GM23248 (cell line): Measurements from ENCODE around the gene SLC15A1. TPM values are rescaled to one million over a fixed set of nuclear protein-coding genes. Genes with fewer than 3 reads are reported as not detected.

Experiments
- DNase-seq: peaks from one replicate; pipeline ENCODE4 v3.0.0-alpha.2; 2015
- H2AFZ ChIP-seq: fragments of 200-600 bp; sonication (generic); 2 replicates; pipeline ENCODE4 v1.6.1; 2016; ENCODE audit warnings: antibody characterized with exemption
- H3F3A ChIP-seq: fragments of 200-600 bp; sonication (generic); 2 replicates; pipeline ENCODE4 v1.6.1; 2016; ENCODE audit warnings: mild to moderate bottlenecking, antibody characterized with exemption, mixed run types; ENCODE audit not compliant: insufficient read depth
- H3K27ac ChIP-seq: fragments of 200-600 bp; sonication (generic); 2 replicates; pipeline ENCODE4 v1.5.1; 2016; ENCODE audit warnings: mild to moderate bottlenecking
- H3K27me3 ChIP-seq: fragments of 200-600 bp; sonication (generic); replicated peaks from 2 replicates; pipeline ENCODE4 v1.6.1; 2016; ENCODE audit warnings: mild to moderate bottlenecking; ENCODE audit not compliant: insufficient read depth
- H3K36me3 ChIP-seq: fragments of 200-600 bp; sonication (generic); 2 replicates; pipeline ENCODE4 v1.6.1; 2016; ENCODE audit warnings: low read depth, mild to moderate bottlenecking
- H3K4me1 ChIP-seq: fragments of 200-600 bp; sonication (generic); 2 replicates; pipeline ENCODE4 v1.6.1; 2016; ENCODE audit warnings: mild to moderate bottlenecking; ENCODE audit not compliant: insufficient read depth
- H3K4me2 ChIP-seq: fragments of 200-600 bp; sonication (generic); one replicate; pipeline ENCODE4 v1.6.1; 2016; ENCODE audit warnings: mild to moderate bottlenecking; ENCODE audit not compliant: unreplicated experiment
- H3K4me3 ChIP-seq: fragments of 200-600 bp; sonication (generic); 2 replicates; pipeline ENCODE4 v1.5.1; 2016; ENCODE audit warnings: mild to moderate bottlenecking
- H3K79me2 ChIP-seq: fragments of 200-600 bp; sonication (generic); 2 replicates; pipeline ENCODE4 v1.6.1; 2016; ENCODE audit warnings: mild to moderate bottlenecking; ENCODE audit not compliant: insufficient read depth
- H3K9ac ChIP-seq: fragments of 200-600 bp; sonication (generic); 2 replicates; pipeline ENCODE4 v1.6.1; 2016; ENCODE audit warnings: mild to moderate bottlenecking
- H3K9me2 ChIP-seq: fragments of 200-600 bp; sonication (generic); 2 replicates; pipeline ENCODE4 v1.6.1; 2016; ENCODE audit warnings: mixed run types, mild to moderate bottlenecking, moderate library complexity; ENCODE audit not compliant: insufficient read depth
- H3K9me3 ChIP-seq: fragments of 200-600 bp; sonication (generic); one replicate; pipeline ENCODE4 v1.6.1; 2017; ENCODE audit warnings: low read depth
- H4K20me1 ChIP-seq: fragments of 200-600 bp; sonication (generic); 2 replicates; pipeline ENCODE4 v1.6.0; 2016; ENCODE audit not compliant: insufficient read depth
- EZH2 ChIP-seq: fragments of 200-600 bp; sonication (generic); IDR thresholded peaks from 2 replicates; pipeline ENCODE4 v1.6.1; 2018; ENCODE audit warnings: antibody characterized with exemption, mild to moderate bottlenecking; ENCODE audit not compliant: insufficient read depth, poor library complexity, severe bottlenecking
- EZH2phosphoT487 ChIP-seq: fragments of 200-600 bp; sonication (generic); IDR thresholded peaks from 2 replicates; pipeline ENCODE4 v1.6.1; 2018; ENCODE audit warnings: antibody characterized with exemption, moderate library complexity, mild to moderate bottlenecking, low read depth; ENCODE audit not compliant: insufficient read depth
- WGBS, 2 experiments: methylation state at CpG; one replicate each; pipeline ENCODE4 v1.1.6; 2015 to 2017; ENCODE audit warnings: low lambda C conversion rate in 2 of 2, low coverage in 1 of 2; ENCODE audit errors: missing lambda C conversion rate in 2 of 2; 5-methylcytosine and 5-hydroxymethylcytosine counted together
- in situ Hi-C: fragments of 300-500 bp; cut with MboI; formaldehyde crosslinking; loops from 2 replicates; pipeline ENCODE4 v1.15.0; 2020
- polyA plus RNA-seq: library from polyadenylated mRNA; unstranded; fragments of >200 nt; fragmentation: Nextera tagmentation; extraction: Ambion mirVana; gene quantifications from 2 replicates; pipeline ENCODE4 v1.2.1, GENCODE V29; 2016
- total RNA-seq: library from RNA; depleted of rRNA; stranded (reverse); fragments of >200 nt; shearing (Covaris generic); gene quantifications from 2 replicates; pipeline ENCODE4 v1.2.3, GENCODE V29; 2014

The SLC15A1 gene
- total and polyA plus RNA-seq, 2 experiments from 2014 or later = not detected

DNA sequence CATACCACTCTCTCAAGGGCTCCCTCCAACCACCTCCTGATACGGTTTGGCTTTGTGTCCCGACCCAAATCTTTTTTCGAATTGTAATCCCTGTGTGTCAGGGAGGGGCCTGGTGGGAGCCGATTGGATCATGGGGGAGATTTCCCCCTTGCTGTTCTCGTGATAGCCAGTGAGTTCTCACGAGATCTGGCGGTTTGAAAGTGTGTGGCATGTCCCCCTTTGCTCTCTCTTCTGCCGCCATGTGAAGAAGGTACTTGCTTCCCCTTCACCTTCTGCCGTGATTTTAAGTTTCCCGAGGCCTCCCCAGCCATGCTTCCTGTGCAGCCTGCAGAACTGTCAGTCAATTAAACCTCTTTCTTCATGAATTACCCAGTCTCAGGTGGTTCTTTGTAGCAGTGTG is 34.7 kb upstream of the SLC15A1 start:
- Histone ChIP-seq H3K36me3 (no peaks in the 10 kb centered on the region), H3K9me3 (no peaks in the 10 kb centered on the region), H3K4me2 (no peak overlapping the region), H3K27me3 (peaks cover 34% of the 10 kb centered on the region), H3K9ac (no peak overlapping the region), H4K20me1 (no peaks in the 10 kb centered on the region), H3F3A (no peaks in the 10 kb centered on the region), H3K4me1 (no peaks in the 10 kb centered on the region), H3K9me2 (no peaks in the 10 kb centered on the region), H3K27ac (no peak overlapping the region), H3K79me2 (no peaks in the 10 kb centered on the region), H2AFZ (no peak overlapping the region), H3K4me3 (no peak overlapping the region)
- no peak for TF ChIP-seq EZH2phosphoT487
- TF ChIP-seq EZH2 = no peak
- 49 to 60% methylated on average over 10 of the region's 10 CpGs for WGBS, 2 experiments
- in situ Hi-C loops = no loop called here
- DNase-seq = no peak

DNA sequence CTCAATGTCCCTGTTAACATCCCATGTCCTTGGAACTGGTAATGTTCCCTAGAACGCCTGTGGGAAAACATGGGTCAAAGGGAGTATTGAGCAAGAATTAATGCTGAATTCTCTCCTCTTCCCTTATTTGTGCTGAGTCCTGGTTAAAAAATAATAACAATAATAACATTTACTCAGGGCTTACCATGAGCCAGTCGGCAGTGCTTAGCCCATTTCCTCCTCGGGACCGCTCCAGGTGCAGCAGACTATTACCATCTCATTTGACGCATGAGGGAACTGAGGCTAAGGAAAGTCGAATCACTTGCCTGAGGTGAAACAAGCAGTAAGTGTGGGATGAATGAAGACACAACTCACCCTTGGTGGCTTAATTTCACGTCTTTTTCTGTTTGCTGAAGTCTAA is 33.6 kb upstream of the SLC15A1 start:
- Histone ChIP-seq H3K9me3 (no peaks in the 10 kb centered on the region), H3K27ac (no peak overlapping the region), H3K9me2 (no peaks in the 10 kb centered on the region), H2AFZ (no peak overlapping the region), H3K4me2 (no peak overlapping the region), H3K4me3 (no peak overlapping the region), H3F3A (no peaks in the 10 kb centered on the region), H3K9ac (no peak overlapping the region), H4K20me1 (no peaks in the 10 kb centered on the region), H3K4me1 (no peaks in the 10 kb centered on the region), H3K79me2 (no peaks in the 10 kb centered on the region), H3K36me3 (no peaks in the 10 kb centered on the region), H3K27me3 (peaks cover 34% of the 10 kb centered on the region)
- no peak for DNase-seq
- no peak for TF ChIP-seq EZH2
- TF ChIP-seq EZH2phosphoT487 = no peak
- in situ Hi-C loops = no loop called here
- 52 to 57% methylated on average over 7 of the region's 7 CpGs for WGBS, 2 experiments

DNA sequence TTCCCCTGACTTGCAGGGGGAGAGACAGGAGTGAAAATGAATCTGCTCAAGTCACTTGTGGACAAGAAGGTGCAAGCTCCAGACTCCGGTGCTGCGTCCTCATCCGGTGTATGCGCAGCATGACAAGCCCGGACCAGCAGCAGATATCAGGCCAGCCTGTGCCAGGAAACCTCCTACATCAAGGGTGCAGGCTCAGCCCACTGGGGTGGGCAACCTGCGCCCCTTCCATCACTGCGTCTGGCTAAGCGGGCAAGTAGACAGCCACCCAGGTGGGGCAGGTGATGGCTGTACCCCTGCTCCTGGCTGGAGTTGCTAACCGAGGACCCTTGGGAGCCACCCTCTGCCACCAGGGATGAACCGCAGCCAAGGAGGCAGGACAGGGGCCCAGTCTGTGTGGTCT is 32.9 kb upstream of the SLC15A1 start:
- Histone ChIP-seq H3F3A (no peaks in the 10 kb centered on the region), H4K20me1 (no peaks in the 10 kb centered on the region), H3K27me3 (peaks cover 34% of the 10 kb centered on the region), H3K27ac (no peak overlapping the region), H3K4me3 (no peak overlapping the region), H3K79me2 (no peaks in the 10 kb centered on the region), H3K36me3 (no peaks in the 10 kb centered on the region), H2AFZ (no peak overlapping the region), H3K9me3 (no peaks in the 10 kb centered on the region), H3K4me2 (no peak overlapping the region), H3K9ac (no peak overlapping the region), H3K4me1 (no peaks in the 10 kb centered on the region), H3K9me2 (no peaks in the 10 kb centered on the region)
- no peak for TF ChIP-seq EZH2phosphoT487
- TF ChIP-seq EZH2 = no peak
- WGBS, 2 experiments = 84 to 90% methylated on average over 10 of the region's 10 CpGs
- DNase-seq = no peak
- in situ Hi-C loops = no loop called here

DNA sequence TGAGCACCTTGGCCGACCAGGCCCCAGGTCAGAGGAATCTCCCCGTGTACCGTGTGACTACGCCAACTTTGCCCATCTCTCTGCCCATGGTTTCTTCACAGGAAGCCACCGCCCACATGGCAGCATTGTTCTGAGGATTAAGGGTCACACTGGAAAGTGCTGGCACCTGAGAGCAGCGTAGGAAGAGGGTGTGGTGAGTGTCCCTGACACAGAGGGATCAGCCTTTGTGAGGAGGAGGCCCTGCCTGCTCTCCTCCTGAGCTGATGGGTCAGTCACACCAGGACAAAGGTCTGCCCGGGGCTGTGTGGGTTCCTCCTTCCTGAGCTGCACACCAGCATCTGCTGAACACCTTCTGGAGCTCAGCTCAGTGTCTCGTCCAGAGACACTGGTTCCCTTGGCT is 32.2 kb upstream of the SLC15A1 start:
- in situ Hi-C loops = no loop called here
- H3K4me1 ChIP-seq = no peaks in the 10 kb centered on the region
- H3K9ac ChIP-seq = no peak overlapping the region
- H4K20me1 ChIP-seq = no peaks in the 10 kb centered on the region
- no peak overlapping the region for H3K27ac ChIP-seq
- H3F3A ChIP-seq = no peaks in the 10 kb centered on the region
- H3K79me2 ChIP-seq = no peaks in the 10 kb centered on the region
- H3K9me3 ChIP-seq = no peaks in the 10 kb centered on the region
- 67 to 70% methylated on average over 8 of the region's 8 CpGs for WGBS, 2 experiments
- no peak overlapping the region for H2AFZ ChIP-seq
- H3K4me2 ChIP-seq = no peak overlapping the region
- TF ChIP-seq EZH2 = no peak
- TF ChIP-seq EZH2phosphoT487 = no peak
- H3K9me2 ChIP-seq = no peaks in the 10 kb centered on the region
- DNase-seq = no peak
- H3K36me3 ChIP-seq = no peaks in the 10 kb centered on the region
- no peak overlapping the region for H3K4me3 ChIP-seq
- H3K27me3 ChIP-seq = peaks cover 34% of the 10 kb centered on the region
